Posterior cingulate gyrus (tissue), 11 donors: Measurements from ENCODE around the gene SAPCD1.

Source experiments
- DNase-seq, 10 donors: peaks; one replicate each; pipeline versions ENCODE4 v3.0.0 to v3.0.0-alpha.2; 2020 to 2021; ENCODE audit warnings: mixed read lengths in 3 of 10
- intact Hi-C: fragments of 100-400 bp; cut with DNase I; formaldehyde crosslinking; loops from one replicate; pipeline ENCODE4 v1.15.1; 2023

The SAPCD1 gene

GRCh38 chr6:31775184-31775583, 12.7 kb downstream of the SAPCD1 start:
- intact Hi-C loops, result no loop called here
- DNase-seq, result peak in 3 of 10 donors; percentile 24 to 62 (median 51)

GRCh38 chr6:31775633-31776484, 13.4 kb downstream of the SAPCD1 start:
- intact Hi-C loops, result no loop called here
- DNase-seq, result peak in 3 of 10 donors; percentile 39 to 72 (median 67)

GRCh38 chr6:31776485-31776988, 14.1 kb downstream of the SAPCD1 start:
- intact Hi-C loops, result no loop called here
- DNase-seq, result peak in 6 of 10 donors; percentile 40 to 91 (median 67)

- intact Hi-C loops, result no loop called here
- peak in 7 of 10 donors; percentile 38 to 93 (median 58) for DNase-seq
These were observed 14.7 kb downstream of the SAPCD1 start, which contains the start of gene VWA7 for GRCh38 chr6:31776989-31777666. Gene VWA7 (minus strand): TSS chr6:31777328. CDS start chr6:31776779, 549 bp downstream.

- intact Hi-C loops, result no loop called here
- peak in 1 of 10 donors; percentile 27 for DNase-seq
These were observed 15.2 kb downstream of the SAPCD1 start for GRCh38 chr6:31777667-31778050.

- intact Hi-C loops, result no loop called here
- DNase-seq, result peak in 2 of 10 donors; percentile 20 to 43
These were observed 15.7 kb downstream of the SAPCD1 start for GRCh38 chr6:31778193-31778592.

GRCh38 chr6:31778999-31779885, 16.8 kb downstream of the SAPCD1 start:
- intact Hi-C loops, result no loop called here
- DNase-seq, result peak in 3 of 10 donors; percentile 61 to 76 (median 70)

GRCh38 chr6:31779908-31780307, 17.5 kb downstream of the SAPCD1 start:
- intact Hi-C loops, result no loop called here
- peak in 3 of 10 donors; percentile 26 to 79 (median 60) for DNase-seq

GRCh38 chr6:31780507-31781243, 18.2 kb downstream of the SAPCD1 start:
- intact Hi-C loops, result no loop called here
- peak in 2 of 10 donors; percentile 67 to 76 for DNase-seq

- DNase-seq, result peak in 2 of 10 donors; percentile 57 to 64
- intact Hi-C loops, result no loop called here
These were observed 19.0 kb downstream of the SAPCD1 start for GRCh38 chr6:31781244-31782125.

GRCh38 chr6:31782126-31782855, 19.8 kb downstream of the SAPCD1 start:
- peak in 3 of 10 donors; percentile 55 to 73 (median 55) for DNase-seq
- intact Hi-C loops, result no loop called here

- intact Hi-C loops, result no loop called here
- DNase-seq, result peak in 2 of 10 donors; percentile 59 to 78
These were observed 21.9 kb downstream of the SAPCD1 start for GRCh38 chr6:31784098-31784925.

GRCh38 chr6:31785475-31785874, 23.0 kb downstream of the SAPCD1 start:
- intact Hi-C loops, result no loop called here
- DNase-seq, result peak in 2 of 10 donors; percentile 40 to 55

- DNase-seq, result peak in 8 of 10 donors; percentile 23 to 90 (median 54)
- intact Hi-C loops, result loop anchor here (10.0 kb wide), 3 partner anchors 57 to 247 kb away; partner anchors contain the start of genes ABHD16A, ATP6V1G2, CLIC1 and DDX39B
These were observed 29.1 kb downstream of the SAPCD1 start for GRCh38 chr6:31791324-31792089.

GRCh38 chr6:31792090-31792374, 29.6 kb downstream of the SAPCD1 start:
- intact Hi-C loops, result loop anchor here (10.0 kb wide), 3 partner anchors 57 to 247 kb away; partner anchors contain the start of genes ABHD16A, ATP6V1G2, CLIC1 and DDX39B
- no peak for DNase-seq

GRCh38 chr6:31792761-31793171, 30.3 kb downstream of the SAPCD1 start:
- intact Hi-C loops, result loop anchor here (10.0 kb wide), 3 partner anchors 58 to 248 kb away; partner anchors contain the start of genes ABHD16A, ATP6V1G2, CLIC1 and DDX39B
- peak in 2 of 10 donors; percentile 65 to 67 for DNase-seq
